Umbilical cord (tissue), 2 donors: ENCODE results near the gene TAS2R19. TPM values are rescaled to one million over a fixed set of nuclear protein-coding genes. Genes with fewer than 3 reads are reported as not detected.
"Not testable (repeated sequence)": the region's sequence is repeated elsewhere in the genome, so short reads cannot be mapped to it uniquely, and the experiment has no call there.

ENCODE experiments used
- DNase-seq: peaks from one replicate; pipeline ENCODE4 v3.0.0-alpha.2; 2015; ENCODE audit warnings: low spot score
- total RNA-seq: library from RNA; depleted of rRNA; stranded (reverse); fragments of >200 nt; gene quantifications from one replicate; pipeline ENCODE4 v1.2.3, GENCODE V29; 2014; ENCODE audit warnings: low replicate concordance; ENCODE audit not compliant: insufficient read depth

The TAS2R19 gene
- 21.9 TPM for total RNA-seq

GRCh38 chr12:11022520-11022919 lies at the start of gene TAS2R19:
Gene TAS2R19 (minus strand): TSS chr12:11022620. CDS start chr12:11022571, 49 bp downstream.
- no peak for DNase-seq

GRCh38 chr12:11071414-11071813 lies 49.0 kb upstream of the TAS2R19 start:
- DNase-seq, result no peak

GRCh38 chr12:11070999-11071398 lies 48.6 kb upstream of the TAS2R19 start:
- no peak for DNase-seq

- DNase-seq, result no peak
These were observed 47.5 kb upstream of the TAS2R19 start for GRCh38 chr12:11069854-11070365.

- no peak for DNase-seq
These were observed 45.1 kb upstream of the TAS2R19 start for GRCh38 chr12:11067514-11067913.

- not testable (repeated sequence) for DNase-seq
These were observed 39.8 kb upstream of the TAS2R19 start, which contains the start of gene TAS2R46 for GRCh38 chr12:11062194-11062593. Gene TAS2R46 (minus strand): TSS chr12:11062294. CDS start chr12:11062294, 0 bp downstream.

GRCh38 chr12:11059784-11060183 lies 37.4 kb upstream of the TAS2R19 start:
- DNase-seq, result no peak

GRCh38 chr12:11059041-11059440 lies 36.6 kb upstream of the TAS2R19 start:
- DNase-seq, result no peak

- no peak for DNase-seq
These were observed 32.9 kb upstream of the TAS2R19 start for GRCh38 chr12:11055306-11055705.

GRCh38 chr12:11049806-11050531 lies 27.5 kb upstream of the TAS2R19 start:
- DNase-seq, result not testable (repeated sequence)

- not testable (repeated sequence) for DNase-seq
These were observed 18.9 kb upstream of the TAS2R19 start for GRCh38 chr12:11041366-11041765.

- no peak for DNase-seq
These were observed 17.7 kb upstream of the TAS2R19 start for GRCh38 chr12:11040162-11040561.

- DNase-seq, result no peak
These were observed 16.8 kb upstream of the TAS2R19 start for GRCh38 chr12:11039171-11039570.

GRCh38 chr12:11033959-11034358 lies 11.5 kb upstream of the TAS2R19 start:
- not testable (repeated sequence) for DNase-seq

GRCh38 chr12:11031307-11031706 lies 8.9 kb upstream of the TAS2R19 start, which contains the start of gene TAS2R31:
Gene TAS2R31 (minus strand): TSS chr12:11031407. CDS start chr12:11031335, 72 bp downstream.
- DNase-seq, result no peak

- DNase-seq, result no peak
These were observed 3.7 kb upstream of the TAS2R19 start for GRCh38 chr12:11026118-11026517.

GRCh38 chr12:11023387-11023786 lies 967 bp upstream of the TAS2R19 start:
- DNase-seq, result no peak

GRCh38 chr12:11016937-11017336 lies 5.5 kb downstream of the TAS2R19 start:
- no peak for DNase-seq

- DNase-seq, result no peak
These were observed 6.5 kb downstream of the TAS2R19 start for GRCh38 chr12:11015775-11016430.

GRCh38 chr12:11014234-11014633 lies 8.2 kb downstream of the TAS2R19 start:
- no peak for DNase-seq

- DNase-seq, result no peak
These were observed 14.8 kb downstream of the TAS2R19 start for GRCh38 chr12:11007608-11008007.

- DNase-seq, result no peak
These were observed 24.2 kb downstream of the TAS2R19 start, which contains the start of gene TAS2R20 for GRCh38 chr12:10998204-10998603. Gene TAS2R20 (minus strand): TSS chr12:10998304. CDS start chr12:10997875, 429 bp downstream.
